Mesothelial cell of epicardium (in vitro differentiated cells): ENCODE data around the gene BNC2. TPM values are rescaled to one million over a fixed set of nuclear protein-coding genes. Genes with fewer than 3 reads are reported as not detected.

Experiments used
- DNase-seq, 2 experiments: peaks; one replicate each; pipeline ENCODE4 v3.0.0; 2021; ENCODE audit warnings: low spot score in 2 of 2; ENCODE audit not compliant: unreplicated experiment in 2 of 2
- H3K27ac Mint-ChIP-seq: 2 replicates; pipeline ENCODE4 v1.8.0; 2021; ENCODE audit warnings: mixed read lengths
- H3K27me3 Mint-ChIP-seq: 2 replicates; pipeline ENCODE4 v1.8.0; 2021; ENCODE audit warnings: low read depth, mixed read lengths
- H3K36me3 Mint-ChIP-seq: 2 replicates; pipeline ENCODE4 v1.8.0; 2021; ENCODE audit warnings: mixed read lengths
- H3K4me1 Mint-ChIP-seq: 2 replicates; pipeline ENCODE4 v1.8.0; 2021; ENCODE audit warnings: mixed read lengths
- H3K4me3 Mint-ChIP-seq: 2 replicates; pipeline ENCODE4 v1.8.0; 2021; ENCODE audit warnings: mild to moderate bottlenecking, moderate library complexity, mixed read lengths
- H3K9me3 Mint-ChIP-seq: 2 replicates; pipeline ENCODE4 v1.8.0; 2021; ENCODE audit warnings: mixed read lengths
- CTCF ChIP-seq: fragments of 200-600 bp; sonication (generic); IDR thresholded peaks from one replicate; pipeline ENCODE4 v1.5.0; 2021; ENCODE audit warnings: antibody characterized with exemption; ENCODE audit not compliant: unreplicated experiment
- total RNA-seq: library from RNA; stranded (reverse); gene quantifications from 3 replicates; pipeline ENCODE4 v1.2.1, GENCODE V29; 2021

BNC2 gene
- total RNA-seq, 1 donor from 2014 or later: 45.1 TPM

DNA sequence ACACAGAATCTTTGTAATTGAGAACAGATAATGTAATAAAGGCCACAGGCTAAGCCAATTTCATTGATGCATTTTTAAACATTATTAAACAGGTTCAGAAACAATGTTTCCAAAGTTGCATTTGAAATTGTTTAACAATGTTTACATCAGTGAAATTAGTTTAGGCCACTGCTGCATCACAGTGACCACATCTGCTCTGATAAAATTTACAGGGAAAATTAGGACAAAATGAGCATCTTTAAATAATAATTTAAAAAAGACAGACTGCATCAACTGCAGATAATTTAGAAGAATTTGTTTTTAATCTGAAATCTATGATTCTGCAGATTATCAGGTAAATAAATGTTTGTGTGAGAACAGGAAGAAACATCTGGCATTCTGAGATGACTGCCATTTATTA, 420.4 kb downstream of the BNC2 start:
- Mint-ChIP-seq H3K4me1 (peaks cover 36% of the 10 kb centered on the region), H3K9me3 (no peaks in the 10 kb centered on the region), H3K4me3 (no peak overlapping the region), H3K36me3 (peaks cover 2% of the 10 kb centered on the region), H3K27ac (no peak overlapping the region), H3K27me3 (no peaks in the 10 kb centered on the region)
- no peak for TF ChIP-seq CTCF
- DNase-seq: no peak

- H3K36me3 Mint-ChIP-seq: peaks cover 2% of the 10 kb centered on the region
- no peak overlapping the region for H3K4me3 Mint-ChIP-seq
- H3K27ac Mint-ChIP-seq: no peak overlapping the region
- no peaks in the 10 kb centered on the region for H3K27me3 Mint-ChIP-seq
- peaks cover 36% of the 10 kb centered on the region for H3K4me1 Mint-ChIP-seq
- H3K9me3 Mint-ChIP-seq: no peaks in the 10 kb centered on the region
- no peak for TF ChIP-seq CTCF
- DNase-seq: no peak
Observed at GRCh38 chr9:16449076-16449730, 421.3 kb downstream of the BNC2 start.

DNA sequence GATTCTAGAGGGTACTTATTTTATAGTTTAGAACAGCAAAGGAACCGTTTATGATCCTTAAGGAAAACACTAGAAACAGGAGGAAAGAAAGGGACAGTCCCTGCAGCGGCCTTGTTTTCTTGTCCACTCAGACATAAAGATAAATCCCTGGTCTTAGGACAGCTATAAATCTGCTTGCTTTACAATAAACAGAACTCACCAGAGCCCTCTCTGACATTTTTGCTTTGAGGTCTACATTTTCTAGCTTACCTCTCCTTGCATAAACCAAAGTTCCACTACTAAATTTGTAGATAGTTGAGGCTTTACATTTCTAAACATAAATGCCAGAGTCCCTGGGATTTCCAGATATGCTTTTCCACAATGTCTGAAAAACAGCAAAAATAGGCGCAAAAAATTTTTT, 422.5 kb downstream of the BNC2 start:
- no peak for DNase-seq
- Mint-ChIP-seq H3K27ac (no peak overlapping the region), H3K9me3 (no peaks in the 10 kb centered on the region), H3K36me3 (peaks cover 2% of the 10 kb centered on the region), H3K27me3 (no peaks in the 10 kb centered on the region), H3K4me3 (no peak overlapping the region), H3K4me1 (peaks cover 38% of the 10 kb centered on the region)
- no peak for TF ChIP-seq CTCF

DNA sequence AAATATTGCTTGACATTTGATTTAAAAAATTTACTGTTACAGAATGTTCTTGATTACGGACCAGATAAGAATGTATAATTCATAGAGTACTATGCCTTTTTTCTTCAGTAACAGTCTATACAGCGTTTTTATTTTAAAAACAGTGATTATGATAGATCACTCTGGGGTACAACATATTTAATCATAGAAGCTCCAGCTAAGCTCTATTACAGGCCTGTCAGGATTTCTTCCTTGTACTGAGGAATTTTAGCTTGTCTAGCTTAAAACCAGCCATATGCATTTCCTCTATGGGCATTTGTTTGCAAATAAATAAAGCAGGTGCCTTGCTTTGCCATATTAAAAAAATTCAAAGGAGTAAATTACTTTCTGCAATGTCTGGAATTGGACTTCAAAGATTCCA, 423.8 kb downstream of the BNC2 start:
- no peak overlapping the region for H3K27ac Mint-ChIP-seq
- H3K4me1 Mint-ChIP-seq: peaks cover 42% of the 10 kb centered on the region
- no peaks in the 10 kb centered on the region for H3K9me3 Mint-ChIP-seq
- no peak overlapping the region for H3K4me3 Mint-ChIP-seq
- H3K27me3 Mint-ChIP-seq: no peaks in the 10 kb centered on the region
- no peak for TF ChIP-seq CTCF
- DNase-seq: no peak
- no peaks in the 10 kb centered on the region for H3K36me3 Mint-ChIP-seq

DNA sequence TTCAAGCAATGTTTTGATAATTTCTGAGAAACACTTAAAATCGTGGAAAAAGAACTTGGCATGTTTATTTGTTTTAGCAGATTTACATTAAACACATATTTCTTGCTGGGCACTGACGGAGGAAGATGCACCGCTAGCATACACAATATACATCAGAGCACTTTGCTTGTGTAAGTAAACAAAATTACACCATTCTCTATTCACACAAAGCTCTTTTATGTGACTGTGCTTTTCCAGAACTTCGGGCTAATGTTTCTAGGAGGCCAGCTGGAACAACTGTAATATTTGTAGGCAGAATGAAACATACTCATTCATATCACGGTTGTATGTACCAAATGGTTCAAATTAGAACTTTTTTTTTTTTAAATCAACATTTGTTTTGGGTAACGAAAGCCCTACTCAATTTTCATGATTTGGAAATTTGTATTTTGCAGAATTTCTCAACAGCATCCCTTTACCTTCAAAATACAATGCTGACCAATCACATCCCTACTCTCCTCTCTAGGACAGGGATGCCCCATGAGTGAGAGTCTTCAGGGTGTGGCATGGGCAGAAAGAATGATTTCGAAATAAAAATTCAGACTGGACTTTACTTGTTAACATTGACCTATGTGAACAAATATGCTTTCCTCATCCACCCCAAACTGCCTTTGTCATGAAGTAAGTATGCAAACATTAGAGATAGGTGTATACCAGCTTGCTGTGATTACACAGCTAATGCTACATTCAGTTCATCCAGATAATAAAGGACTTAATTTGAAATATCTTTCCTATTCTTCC, 425.1 kb downstream of the BNC2 start:
- Mint-ChIP-seq H3K4me1 (peaks cover 36% of the 10 kb centered on the region), H3K4me3 (no peak overlapping the region), H3K36me3 (no peaks in the 10 kb centered on the region), H3K9me3 (no peaks in the 10 kb centered on the region), H3K27ac (no peak overlapping the region), H3K27me3 (no peaks in the 10 kb centered on the region)
- DNase-seq: no peak
- no peak for TF ChIP-seq CTCF
